GM23338 (cell line): Measurements from ENCODE around the gene SERINC5.

ENCODE experiments used
- CREB1 ChIP-seq: fragments of 250-450 bp; sonication (Bioruptor Pico); IDR thresholded peaks from 2 replicates; pipeline ENCODE4 v1.5.0; 2020; ENCODE audit warnings: low read depth, mild to moderate bottlenecking, moderate library complexity
- EZH2 ChIP-seq: fragments of 200-600 bp; sonication (generic); IDR thresholded peaks from one replicate; pipeline ENCODE4 v1.8.0; 2017; ENCODE audit warnings: antibody characterized with exemption, mild to moderate bottlenecking, low read depth; ENCODE audit not compliant: unreplicated experiment
- EZH2phosphoT487 ChIP-seq: fragments of 200-600 bp; sonication (generic); IDR thresholded peaks from one replicate; pipeline ENCODE4 v1.8.1; 2018; ENCODE audit warnings: antibody characterized with exemption; ENCODE audit not compliant: unreplicated experiment
- JUNB ChIP-seq: IDR thresholded peaks from one replicate; pipeline ENCODE4 v1.6.1; 2016; ENCODE audit warnings: antibody characterized with exemption; ENCODE audit not compliant: unreplicated experiment
- NANOG ChIP-seq: IDR thresholded peaks from 2 replicates; pipeline ENCODE4 v1.6.1; 2016; ENCODE audit warnings: antibody characterized with exemption, borderline replicate concordance
- POLR2AphosphoS5 ChIP-seq: IDR thresholded peaks from 2 replicates; pipeline ENCODE4 v1.6.1; 2016; ENCODE audit warnings: antibody characterized with exemption, low read depth
- STAT1 ChIP-seq: IDR thresholded peaks from one replicate; pipeline ENCODE4 v1.6.1; 2016; ENCODE audit warnings: antibody characterized with exemption; ENCODE audit not compliant: unreplicated experiment
- ZNF114 ChIP-seq: fragments of 250-450 bp; sonication (Bioruptor Pico); IDR thresholded peaks from 2 replicates; pipeline ENCODE4 v1.5.0; 2020; ENCODE audit warnings: mild to moderate bottlenecking, moderate library complexity
- ZNF331 ChIP-seq: fragments of 250-450 bp; sonication (Bioruptor Pico); IDR thresholded peaks from 2 replicates; pipeline ENCODE4 v1.5.0; 2020; ENCODE audit warnings: low read depth, mild to moderate bottlenecking, moderate library complexity
- TF ChIP-seq, protein P1 (sequence below), 2 experiments: fragments of 200-600 bp in 1 of 2; sonication (generic) in 1 of 2; conservative IDR thresholded peaks; 2 replicates each; pipeline versions ENCODE4 v1.5.1 to v1.6.1; 2016 to 2017; ENCODE audit warnings: antibody characterized with exemption in 2 of 2, low read depth in 2 of 2, mild to moderate bottlenecking in 2 of 2, moderate library complexity in 1 of 2
- TF ChIP-seq, protein P2 (sequence below): IDR thresholded peaks from one replicate; pipeline ENCODE4 v1.6.1; 2018; ENCODE audit warnings: antibody characterized with exemption; ENCODE audit not compliant: unreplicated experiment
- TF ChIP-seq, protein P3 (sequence below): IDR thresholded peaks from 2 replicates; pipeline ENCODE4 v1.6.1; 2016; ENCODE audit warnings: antibody characterized with exemption

DNA sequence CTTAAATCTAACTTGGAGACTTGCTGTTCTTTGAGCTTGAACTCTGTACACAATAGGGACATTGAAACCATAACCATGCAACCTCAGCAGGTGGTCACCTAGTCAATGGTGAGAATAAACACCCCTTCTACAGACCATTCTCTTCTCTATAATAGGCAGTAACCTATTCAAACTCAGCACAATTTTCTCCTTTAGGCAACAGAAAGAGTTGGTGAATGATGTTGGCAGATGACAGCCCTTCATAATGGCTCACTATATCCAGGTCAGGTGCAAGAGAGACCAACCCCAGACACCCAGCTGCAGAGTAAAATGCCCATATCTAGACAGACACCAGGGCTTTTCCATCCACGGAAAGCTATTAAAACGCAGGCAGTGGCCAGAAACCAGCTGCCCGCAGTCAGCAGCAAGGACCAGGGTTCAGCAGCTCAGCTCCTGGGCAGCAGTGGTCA, 106.7 kb downstream of the SERINC5 start:
- TF ChIP-seq, protein P1, sequence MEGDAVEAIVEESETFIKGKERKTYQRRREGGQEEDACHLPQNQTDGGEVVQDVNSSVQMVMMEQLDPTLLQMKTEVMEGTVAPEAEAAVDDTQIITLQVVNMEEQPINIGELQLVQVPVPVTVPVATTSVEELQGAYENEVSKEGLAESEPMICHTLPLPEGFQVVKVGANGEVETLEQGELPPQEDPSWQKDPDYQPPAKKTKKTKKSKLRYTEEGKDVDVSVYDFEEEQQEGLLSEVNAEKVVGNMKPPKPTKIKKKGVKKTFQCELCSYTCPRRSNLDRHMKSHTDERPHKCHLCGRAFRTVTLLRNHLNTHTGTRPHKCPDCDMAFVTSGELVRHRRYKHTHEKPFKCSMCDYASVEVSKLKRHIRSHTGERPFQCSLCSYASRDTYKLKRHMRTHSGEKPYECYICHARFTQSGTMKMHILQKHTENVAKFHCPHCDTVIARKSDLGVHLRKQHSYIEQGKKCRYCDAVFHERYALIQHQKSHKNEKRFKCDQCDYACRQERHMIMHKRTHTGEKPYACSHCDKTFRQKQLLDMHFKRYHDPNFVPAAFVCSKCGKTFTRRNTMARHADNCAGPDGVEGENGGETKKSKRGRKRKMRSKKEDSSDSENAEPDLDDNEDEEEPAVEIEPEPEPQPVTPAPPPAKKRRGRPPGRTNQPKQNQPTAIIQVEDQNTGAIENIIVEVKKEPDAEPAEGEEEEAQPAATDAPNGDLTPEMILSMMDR (conservative IDR thresholded peaks at IDR 0.05; ENCODE audit: low read depth in 2 of 2), result no peak
- no peak for TF ChIP-seq EZH2phosphoT487
- TF ChIP-seq POLR2AphosphoS5, result no peak
- TF ChIP-seq EZH2, result no peak
- TF ChIP-seq, protein P2, sequence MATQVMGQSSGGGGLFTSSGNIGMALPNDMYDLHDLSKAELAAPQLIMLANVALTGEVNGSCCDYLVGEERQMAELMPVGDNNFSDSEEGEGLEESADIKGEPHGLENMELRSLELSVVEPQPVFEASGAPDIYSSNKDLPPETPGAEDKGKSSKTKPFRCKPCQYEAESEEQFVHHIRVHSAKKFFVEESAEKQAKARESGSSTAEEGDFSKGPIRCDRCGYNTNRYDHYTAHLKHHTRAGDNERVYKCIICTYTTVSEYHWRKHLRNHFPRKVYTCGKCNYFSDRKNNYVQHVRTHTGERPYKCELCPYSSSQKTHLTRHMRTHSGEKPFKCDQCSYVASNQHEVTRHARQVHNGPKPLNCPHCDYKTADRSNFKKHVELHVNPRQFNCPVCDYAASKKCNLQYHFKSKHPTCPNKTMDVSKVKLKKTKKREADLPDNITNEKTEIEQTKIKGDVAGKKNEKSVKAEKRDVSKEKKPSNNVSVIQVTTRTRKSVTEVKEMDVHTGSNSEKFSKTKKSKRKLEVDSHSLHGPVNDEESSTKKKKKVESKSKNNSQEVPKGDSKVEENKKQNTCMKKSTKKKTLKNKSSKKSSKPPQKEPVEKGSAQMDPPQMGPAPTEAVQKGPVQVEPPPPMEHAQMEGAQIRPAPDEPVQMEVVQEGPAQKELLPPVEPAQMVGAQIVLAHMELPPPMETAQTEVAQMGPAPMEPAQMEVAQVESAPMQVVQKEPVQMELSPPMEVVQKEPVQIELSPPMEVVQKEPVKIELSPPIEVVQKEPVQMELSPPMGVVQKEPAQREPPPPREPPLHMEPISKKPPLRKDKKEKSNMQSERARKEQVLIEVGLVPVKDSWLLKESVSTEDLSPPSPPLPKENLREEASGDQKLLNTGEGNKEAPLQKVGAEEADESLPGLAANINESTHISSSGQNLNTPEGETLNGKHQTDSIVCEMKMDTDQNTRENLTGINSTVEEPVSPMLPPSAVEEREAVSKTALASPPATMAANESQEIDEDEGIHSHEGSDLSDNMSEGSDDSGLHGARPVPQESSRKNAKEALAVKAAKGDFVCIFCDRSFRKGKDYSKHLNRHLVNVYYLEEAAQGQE, result no peak
- no peak for TF ChIP-seq CREB1 (CRISPR knock-in tag)
- no peak for TF ChIP-seq ZNF114
- no peak for TF ChIP-seq JUNB
- no peak for TF ChIP-seq ZNF331 (CRISPR knock-in tag)
- no peak for TF ChIP-seq NANOG
- TF ChIP-seq, protein P3, sequence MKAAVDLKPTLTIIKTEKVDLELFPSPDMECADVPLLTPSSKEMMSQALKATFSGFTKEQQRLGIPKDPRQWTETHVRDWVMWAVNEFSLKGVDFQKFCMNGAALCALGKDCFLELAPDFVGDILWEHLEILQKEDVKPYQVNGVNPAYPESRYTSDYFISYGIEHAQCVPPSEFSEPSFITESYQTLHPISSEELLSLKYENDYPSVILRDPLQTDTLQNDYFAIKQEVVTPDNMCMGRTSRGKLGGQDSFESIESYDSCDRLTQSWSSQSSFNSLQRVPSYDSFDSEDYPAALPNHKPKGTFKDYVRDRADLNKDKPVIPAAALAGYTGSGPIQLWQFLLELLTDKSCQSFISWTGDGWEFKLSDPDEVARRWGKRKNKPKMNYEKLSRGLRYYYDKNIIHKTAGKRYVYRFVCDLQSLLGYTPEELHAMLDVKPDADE, result no peak
- no peak for TF ChIP-seq STAT1
